LHCN-M2 (cell line): ENCODE measurements around the gene ANAPC16. TPM values are rescaled to one million over a fixed set of nuclear protein-coding genes. Genes with fewer than 3 reads are reported as not detected.
"Not testable (repeated sequence)": the region's sequence is repeated elsewhere in the genome, so short reads cannot be mapped to it uniquely, and the experiment has no call there.

Experiments
- DNase-seq: peaks from one replicate; pipeline ENCODE4 v3.0.0-alpha.2; 2012; ENCODE audit warnings: low read depth
- polyA plus RNA-seq: library from polyadenylated mRNA; unstranded; fragments of >200 nt; gene quantifications from one replicate; pipeline ENCODE4 v1.2.1, GENCODE V29; 2012; ENCODE audit warnings: missing spikeins
- total RNA-seq: library from RNA; depleted of rRNA; stranded (reverse); fragments of >200 nt; gene quantifications from 2 replicates; pipeline ENCODE4 v1.2.3, GENCODE V29; 2014; rRNA removed

ANAPC16 gene
- total RNA-seq = 46.0 and 48.3 TPM in 2 replicates
- 46.1 TPM for polyA plus RNA-seq

DNA sequence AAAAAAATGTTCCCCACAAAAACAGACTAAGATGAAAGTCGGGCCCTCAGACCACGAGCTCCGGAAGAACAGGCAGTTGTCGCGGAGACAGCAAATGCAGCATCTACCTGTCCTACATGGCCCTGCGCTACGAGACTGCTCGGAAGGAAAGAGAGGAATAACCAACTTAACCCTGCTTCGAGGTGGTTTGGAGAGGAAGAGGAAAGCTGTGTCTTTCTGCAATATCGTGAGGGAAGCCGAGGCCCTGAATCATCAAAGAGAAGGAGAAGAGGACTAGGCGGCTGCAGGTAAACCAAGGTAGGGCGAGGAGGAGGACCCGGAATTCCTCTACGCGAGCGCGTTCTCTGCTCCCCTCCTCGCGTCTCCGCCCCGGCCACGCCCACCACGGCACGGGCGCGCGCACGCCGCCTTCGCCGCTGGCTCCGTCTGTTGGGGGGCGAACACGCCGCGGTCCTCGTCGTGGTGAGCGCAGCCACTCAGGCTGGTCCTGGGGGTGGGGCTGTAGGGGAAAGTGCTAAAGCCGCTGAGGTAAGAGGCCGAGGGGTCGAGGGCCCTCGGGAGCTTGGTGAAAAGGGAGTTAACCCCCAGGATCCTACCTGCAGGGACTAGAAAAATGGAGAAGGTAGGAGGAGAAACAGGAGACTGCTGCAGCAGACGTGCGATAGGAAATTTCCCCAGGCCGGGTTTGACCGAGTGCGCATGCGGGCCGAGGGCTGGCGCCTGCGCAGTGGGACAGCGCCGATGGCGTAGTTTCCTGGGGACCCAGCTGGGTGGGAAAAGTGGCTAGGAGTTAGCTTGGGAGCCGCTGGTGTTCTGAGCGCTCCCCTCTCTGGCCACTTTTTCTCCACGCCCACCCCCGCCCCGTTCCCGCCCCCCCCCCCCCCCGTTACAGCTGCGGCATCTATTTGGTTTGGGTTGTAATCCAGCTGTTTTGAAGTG is at the start of gene ANAPC16, which contains the start of gene ASCC1:
Gene ANAPC16, plus strand, starts transcription at position 402 of the 939 bp plus-strand sequence. CDS start 7,903 bp downstream, outside the sequence.
Gene ASCC1, minus strand, starts transcription at position 666 of the 939 bp plus-strand sequence. CDS start 2,978 bp downstream, outside the sequence.
- DNase-seq = peak; percentile 88

DNA sequence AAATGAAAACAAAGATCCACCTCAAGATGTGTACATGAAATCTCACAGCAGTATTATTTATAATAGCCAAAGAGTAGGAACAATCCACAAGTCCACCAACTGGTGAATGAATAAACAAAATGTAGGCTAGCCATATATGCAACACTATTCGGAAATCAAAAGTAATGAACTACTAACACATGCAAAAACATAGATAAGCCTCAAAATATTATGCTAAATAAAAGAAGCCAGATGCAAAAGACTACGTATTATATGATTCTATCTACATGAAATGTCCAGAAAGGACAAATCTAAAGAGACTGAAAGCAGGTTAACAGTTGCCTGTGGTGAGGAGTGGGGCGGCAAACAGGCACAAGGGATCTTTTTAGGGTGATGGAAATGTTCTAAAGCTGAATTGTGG is 48.7 kb upstream of the ANAPC16 start:
- no peak for DNase-seq

GRCh38 chr10:72170263-72170662 is 45.5 kb upstream of the ANAPC16 start:
- DNase-seq = no peak

DNA sequence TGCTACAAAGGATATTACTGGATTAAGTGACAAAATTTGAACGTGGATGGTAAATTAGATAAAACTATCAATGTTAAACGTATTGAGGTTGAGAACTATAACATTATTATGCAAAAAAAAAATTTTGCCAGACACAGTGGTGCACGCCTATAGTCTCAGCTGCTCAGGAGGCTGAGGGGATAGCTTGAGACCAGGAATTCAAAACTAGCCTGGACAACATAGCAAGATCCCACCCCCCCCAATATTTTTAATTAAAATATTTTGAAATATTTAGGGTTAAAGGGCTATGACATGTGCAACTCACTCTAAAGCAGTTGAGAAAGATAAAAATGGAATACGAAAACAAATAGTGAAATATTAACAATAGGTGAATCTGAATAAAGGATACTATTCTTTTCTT is 45.1 kb upstream of the ANAPC16 start:
- DNase-seq = no peak

DNA sequence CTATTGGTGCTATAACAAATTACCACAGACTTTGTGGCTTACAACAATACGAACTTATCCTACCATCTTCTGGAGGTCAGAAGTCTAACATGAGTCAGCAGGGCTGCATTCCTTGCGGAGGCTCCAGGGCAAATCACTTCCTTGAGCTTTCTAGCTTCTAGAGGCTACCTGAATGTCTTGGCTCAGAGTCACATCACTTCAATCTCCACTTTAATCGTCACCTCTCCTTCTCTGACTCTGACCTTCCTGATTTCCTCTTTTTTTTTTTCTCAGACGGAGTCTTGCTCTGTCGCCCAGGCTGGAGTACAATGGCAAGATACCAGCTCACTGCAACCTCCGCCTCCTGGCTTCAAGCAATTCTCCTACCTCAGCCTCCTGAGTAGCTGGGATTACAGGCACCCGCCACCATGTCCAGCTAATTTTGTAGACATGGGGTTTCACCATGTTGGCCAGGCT is 44.6 kb upstream of the ANAPC16 start:
- DNase-seq = peak; percentile 76

GRCh38 chr10:72173262-72173618 is 42.6 kb upstream of the ANAPC16 start:
- no peak for DNase-seq

DNA sequence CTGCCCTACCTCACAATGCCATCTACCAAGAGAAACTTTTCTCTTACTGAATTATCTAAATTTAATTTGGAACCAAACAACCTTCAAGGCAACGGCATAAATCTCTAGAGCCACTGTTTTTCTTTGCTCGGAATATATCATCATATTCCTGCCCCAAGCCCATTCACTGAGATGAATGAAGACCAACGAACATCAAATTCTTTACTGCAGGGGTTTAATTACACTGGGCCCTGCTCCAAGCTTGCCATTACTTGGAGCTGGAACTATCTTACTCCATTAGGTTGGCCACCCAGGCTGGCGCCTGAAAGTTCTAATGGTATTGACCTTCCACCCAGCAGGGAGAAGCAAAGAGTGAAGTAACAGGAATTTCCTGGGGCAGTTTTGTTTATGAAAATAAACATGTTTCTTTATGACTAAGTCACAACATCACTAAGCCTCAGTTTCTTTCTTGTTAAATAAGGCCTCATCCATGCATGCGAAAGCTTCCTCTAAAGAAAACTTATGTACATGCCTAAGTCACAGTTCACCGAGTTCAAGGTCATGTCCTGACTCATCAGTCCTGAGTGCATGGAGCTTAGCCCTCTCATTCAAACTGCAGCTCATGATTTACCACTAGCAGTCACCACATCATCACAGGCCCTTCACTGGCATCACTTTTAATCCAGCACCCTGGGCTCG is 42.1 kb upstream of the ANAPC16 start:
- DNase-seq = peak; percentile 25

DNA sequence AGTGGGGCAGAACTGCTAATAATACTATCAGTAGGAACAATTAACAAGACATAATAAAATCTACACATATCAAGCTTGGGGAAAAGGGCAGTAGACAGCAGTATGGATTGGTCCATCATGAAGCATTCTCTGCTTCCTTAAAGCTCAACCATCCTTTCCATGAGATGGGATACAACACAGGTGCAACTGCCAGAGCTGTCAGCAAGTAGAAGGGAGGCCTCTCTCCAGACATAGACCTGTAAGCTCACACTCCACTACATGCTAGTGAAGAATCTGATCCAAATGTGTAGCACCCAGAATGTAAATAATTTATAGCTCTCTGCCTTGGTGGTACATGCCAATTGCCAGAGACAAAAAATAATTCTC is 41.5 kb upstream of the ANAPC16 start:
- no peak for DNase-seq

GRCh38 chr10:72175149-72175548 is 40.7 kb upstream of the ANAPC16 start:
- peak; percentile 40 for DNase-seq

DNA sequence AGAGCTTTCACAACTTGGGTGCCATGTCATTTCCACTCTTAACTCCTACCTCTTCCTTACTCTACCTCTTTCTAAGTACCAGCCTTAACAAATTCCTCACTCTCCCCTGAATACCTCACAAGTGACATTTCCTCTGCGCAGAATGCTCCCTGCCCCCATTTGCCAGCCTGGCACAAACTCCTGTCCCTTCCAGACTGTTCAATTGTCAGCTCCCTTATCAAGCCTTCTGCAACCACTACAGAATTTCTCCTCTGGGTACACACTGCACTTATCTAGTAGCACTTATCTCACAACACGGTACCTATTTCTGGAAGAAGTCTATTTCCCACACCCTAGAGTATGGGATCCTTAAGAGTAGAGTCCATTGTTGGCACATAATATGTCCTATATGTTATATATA is 39.1 kb upstream of the ANAPC16 start:
- no peak for DNase-seq

DNA sequence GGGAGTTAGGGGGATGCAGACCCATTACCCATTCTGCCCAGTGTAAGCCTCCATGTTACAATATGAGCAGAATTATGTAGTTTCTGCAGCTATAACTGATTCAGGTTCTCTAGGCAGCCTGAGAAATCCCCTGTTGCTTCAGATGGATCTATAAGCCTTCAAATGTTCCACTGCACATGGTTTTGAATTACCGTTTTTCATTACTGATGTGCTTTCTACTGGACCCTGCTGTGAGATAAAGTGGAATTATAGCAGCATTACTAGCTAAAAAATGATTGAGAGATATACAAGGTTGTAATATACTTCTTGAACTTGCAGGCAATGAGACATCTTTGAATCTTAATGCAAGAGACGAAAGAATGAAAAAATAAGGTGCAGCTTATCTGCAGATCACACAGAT is 38.4 kb upstream of the ANAPC16 start:
- no peak for DNase-seq

DNA sequence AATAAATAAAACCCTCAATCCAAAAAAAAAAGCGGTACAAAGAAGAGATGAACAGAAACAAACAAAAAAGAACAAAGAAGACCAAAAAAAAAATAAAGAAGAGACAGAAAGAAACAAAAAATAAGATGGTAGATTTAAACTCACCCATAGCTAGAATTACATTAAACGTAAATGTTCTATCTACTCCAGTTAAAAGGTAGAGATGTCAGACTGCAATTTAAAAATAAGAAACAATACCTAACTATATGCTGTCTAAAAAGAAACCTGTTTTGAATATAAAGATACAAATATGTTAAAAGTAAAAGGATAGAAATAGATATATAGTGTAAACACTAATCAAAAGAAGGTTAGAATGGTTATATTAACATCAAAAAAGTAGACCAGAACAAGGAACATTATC is 31.7 kb upstream of the ANAPC16 start:
- no peak for DNase-seq

DNA sequence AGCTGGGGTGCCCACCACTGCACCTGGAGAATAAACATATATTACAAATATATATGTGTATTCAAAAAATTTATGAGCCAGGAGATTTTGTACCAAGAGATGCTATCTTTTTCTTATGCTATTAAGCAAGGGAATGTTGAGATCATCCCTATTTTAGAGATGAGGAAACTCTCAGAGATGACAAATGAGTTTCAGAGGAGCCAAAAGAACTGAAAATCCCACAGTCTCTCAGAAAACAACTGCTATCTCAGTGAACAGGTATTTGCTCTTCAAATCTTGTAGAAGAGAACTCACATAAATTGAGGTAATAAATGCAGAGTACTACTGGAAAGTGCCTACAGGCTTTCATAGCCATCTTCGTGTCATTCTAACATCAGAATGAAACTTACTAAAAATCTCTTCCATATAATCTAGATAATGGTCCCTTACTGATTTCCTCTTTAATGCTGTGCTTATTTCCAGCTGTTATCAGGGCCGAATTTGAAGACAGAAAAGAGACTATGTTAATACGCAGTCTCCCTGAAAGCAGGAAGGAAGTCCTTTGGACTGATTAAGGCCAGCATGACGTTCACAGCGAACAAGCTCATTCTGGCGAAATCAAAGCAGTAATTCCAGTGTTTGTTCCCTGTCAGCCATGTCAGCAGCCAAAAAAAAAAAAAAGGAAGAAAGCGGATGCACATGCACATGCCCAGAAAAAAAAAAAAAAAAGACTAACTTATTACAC is 29.4 kb upstream of the ANAPC16 start:
- no peak for DNase-seq

DNA sequence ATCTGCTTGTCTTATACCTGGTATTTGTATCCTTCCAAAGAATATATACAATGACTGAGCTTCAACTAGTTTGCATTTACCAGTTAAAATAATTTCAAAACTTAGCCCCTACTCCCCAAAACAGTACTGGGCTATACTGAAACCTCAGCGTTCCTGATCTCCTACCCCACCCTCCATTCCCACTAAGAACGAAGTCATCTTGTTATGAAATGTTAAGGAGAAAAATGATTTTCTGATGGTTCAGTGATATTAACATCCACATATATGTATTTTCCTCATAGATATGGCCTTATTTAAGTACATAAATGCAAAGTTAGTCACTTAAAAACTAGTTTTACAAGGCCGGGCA is 28.9 kb upstream of the ANAPC16 start:
- DNase-seq = no peak

GRCh38 chr10:72194949-72195348 is 20.9 kb upstream of the ANAPC16 start:
- DNase-seq = no peak

DNA sequence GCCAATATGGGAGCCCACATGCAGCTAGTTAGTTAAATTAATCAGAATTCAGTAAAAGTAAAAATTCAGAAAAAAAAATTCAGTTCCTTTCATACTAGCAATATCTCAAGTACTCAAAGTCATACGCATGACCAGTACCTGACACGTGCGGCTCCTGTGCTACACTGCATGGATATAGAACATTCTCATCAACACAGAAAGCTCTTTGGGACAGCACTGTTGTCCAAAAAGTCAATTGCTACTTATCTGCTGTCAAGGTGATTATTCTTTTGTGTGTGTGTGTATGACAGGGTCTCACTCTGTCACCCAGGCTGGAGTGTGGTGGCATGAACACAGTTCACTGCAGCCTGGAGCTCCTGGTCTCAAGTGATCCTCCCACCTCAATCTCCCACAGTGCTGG is 14.9 kb upstream of the ANAPC16 start:
- DNase-seq = no peak

GRCh38 chr10:72201293-72201692 is 14.5 kb upstream of the ANAPC16 start:
- DNase-seq = no peak

GRCh38 chr10:72204296-72204695 is 11.5 kb upstream of the ANAPC16 start:
- DNase-seq = no peak

DNA sequence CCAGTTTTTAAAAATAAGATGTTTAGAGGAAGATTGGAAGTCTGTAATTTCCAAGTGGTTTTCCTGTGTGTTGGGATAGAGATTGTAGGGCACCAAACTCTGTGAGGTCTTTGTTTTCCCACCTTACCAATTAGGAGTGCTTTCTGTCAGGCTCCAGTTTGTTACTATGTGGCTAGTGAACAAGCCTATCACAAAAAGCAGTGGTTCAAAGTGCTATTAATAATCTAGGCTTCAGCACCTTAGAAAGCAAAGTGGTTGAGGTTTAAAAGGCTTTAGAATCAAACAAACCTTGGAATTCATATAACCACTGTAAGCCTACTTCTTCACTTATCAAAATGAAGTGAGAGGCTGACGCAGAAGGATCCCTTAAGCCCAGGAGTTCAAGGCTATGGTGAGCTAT is 11.1 kb upstream of the ANAPC16 start:
- DNase-seq = no peak

DNA sequence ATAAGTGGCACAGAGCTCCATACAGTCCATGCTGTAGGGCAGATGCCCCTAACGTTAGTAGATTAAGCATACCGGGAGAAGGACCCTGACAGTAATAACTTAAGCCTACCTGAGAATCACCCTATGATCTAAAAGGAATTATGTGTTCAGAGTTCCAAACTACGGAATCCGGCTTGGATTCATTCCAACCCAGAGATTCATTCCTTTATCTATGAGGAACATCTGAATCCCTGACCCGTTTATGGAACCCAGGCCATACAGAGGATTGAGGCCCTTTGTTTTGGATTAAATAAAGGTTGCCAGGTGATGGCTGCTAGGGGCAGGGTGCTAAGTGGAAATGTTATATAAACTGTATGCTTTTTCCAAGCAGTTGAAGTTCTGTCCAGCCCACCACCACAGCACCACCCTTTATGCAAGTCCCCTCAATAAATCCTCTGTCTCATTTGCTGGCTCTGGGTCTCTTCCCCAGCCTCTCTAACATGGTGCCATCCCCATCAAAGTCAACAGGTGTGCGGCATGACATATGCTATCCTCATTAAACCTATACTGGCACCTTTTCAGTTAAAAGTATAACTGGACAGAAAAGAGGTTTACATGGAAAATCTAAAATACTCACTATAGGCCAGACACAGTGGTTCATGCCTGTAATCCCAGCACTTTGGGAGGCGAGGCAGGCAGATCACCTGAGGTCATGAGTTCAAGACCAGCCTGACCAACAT is 9.1 kb upstream of the ANAPC16 start:
- no peak for DNase-seq

- not testable (repeated sequence) for DNase-seq
Observed at GRCh38 chr10:72208526-72208925, 7.3 kb upstream of the ANAPC16 start.
